Measurements from ENCODE around the gene MSI2.

- TF ChIP-seq POLR2A (IDR thresholded peaks at IDR 0.05) (no peak), CTCF (IDR thresholded peaks at IDR 0.05) (no peak)
Measured at GRCh38 chr17:57288040-57288772, 31.9 kb downstream of the MSI2 start.

Data from right lobe of liver (tissue), 4 donors.